Endodermal cell (in vitro differentiated cells): Measurements from ENCODE around the gene ZNF423. TPM values are rescaled to one million over a fixed set of nuclear protein-coding genes. Genes with fewer than 3 reads are reported as not detected.

Experiments used
- DNase-seq: peaks from one replicate; pipeline ENCODE4 v3.0.0-alpha.2; 2017
- H3K27ac ChIP-seq: 2 replicates; pipeline ENCODE4 v1.5.1; 2013; ENCODE audit warnings: mild to moderate bottlenecking, low read depth, low read length, moderate library complexity
- H3K27me3 ChIP-seq: 2 replicates; pipeline ENCODE4 v1.6.1; 2013; ENCODE audit warnings: mild to moderate bottlenecking, low read length, moderate library complexity; ENCODE audit not compliant: insufficient read depth, control insufficient read depth, poor library complexity, severe bottlenecking
- H3K36me3 ChIP-seq: 2 replicates; pipeline ENCODE4 v1.7.0; 2013; ENCODE audit warnings: mild to moderate bottlenecking, low read length, moderate library complexity; ENCODE audit not compliant: control insufficient read depth, insufficient read depth
- H3K4me1 ChIP-seq: one replicate; pipeline ENCODE4 v1.7.0; 2013; ENCODE audit warnings: low read length; ENCODE audit not compliant: control insufficient read depth, insufficient read depth
- H3K4me3 ChIP-seq: 2 replicates; pipeline ENCODE4 v1.5.1; 2013; ENCODE audit warnings: mild to moderate bottlenecking, low read length, moderate library complexity
- H3K9ac ChIP-seq: 2 replicates; pipeline ENCODE4 v1.6.1; 2013; ENCODE audit warnings: mild to moderate bottlenecking, low read length, moderate library complexity; ENCODE audit not compliant: poor library complexity, severe bottlenecking; ENCODE audit errors: extremely low read depth
- H3K9me3 ChIP-seq: 2 replicates; pipeline ENCODE4 v1.6.1; 2013; ENCODE audit warnings: mild to moderate bottlenecking, low read length, moderate library complexity; ENCODE audit not compliant: control insufficient read depth
- H3K27ac Mint-ChIP-seq: 2 replicates; pipeline ENCODE4 v1.8.0; 2020; ENCODE audit warnings: mixed read lengths
- H3K27me3 Mint-ChIP-seq: 2 replicates; pipeline ENCODE4 v1.8.0; 2021; ENCODE audit warnings: mild to moderate bottlenecking, mixed read lengths; ENCODE audit not compliant: insufficient read depth
- H3K36me3 Mint-ChIP-seq: 2 replicates; pipeline ENCODE4 v1.8.0; 2020; ENCODE audit warnings: low read depth, mixed read lengths
- H3K4me1 Mint-ChIP-seq: 2 replicates; pipeline ENCODE4 v1.8.0; 2020; ENCODE audit warnings: mixed read lengths
- H3K4me3 Mint-ChIP-seq: 2 replicates; pipeline ENCODE4 v1.8.0; 2020; ENCODE audit warnings: mild to moderate bottlenecking, moderate library complexity, mixed read lengths
- H3K9me3 Mint-ChIP-seq: 2 replicates; pipeline ENCODE4 v1.8.0; 2020; ENCODE audit warnings: mild to moderate bottlenecking, mixed read lengths
- CTCF ChIP-seq: fragments of 200-600 bp; sonication (generic); conservative IDR thresholded peaks from 2 replicates; pipeline ENCODE4 v1.5.0; 2021; ENCODE audit warnings: antibody characterized with exemption, mild to moderate bottlenecking
- WGBS, 2 experiments: methylation state at CpG; one replicate each; pipeline versions ENCODE4 v1.1.5 to v1.1.7; 2013; ENCODE audit warnings: missing lambda C conversion rate in 2 of 2, mixed read lengths in 1 of 2; ENCODE audit not compliant: insufficient coverage in 1 of 2, insufficient read length in 1 of 2; 5-methylcytosine and 5-hydroxymethylcytosine counted together
- total RNA-seq, 2 donors: library from RNA; stranded (reverse); fragmentation: NEBNext Ultra II Directional in 1 of 2; extraction: Animal tissue kit (Norgen Biotek cat#: 25700) in 1 of 2; gene quantifications; 2 replicates in 1 of 2; 3 replicates in 1 of 2; pipeline ENCODE4 v1.2.1, GENCODE V29; 2021

ZNF423 gene
- total RNA-seq, 2 donors from 2014 or later = 30.3 to 41.9 TPM

GRCh38 chr16:49492896-49493626 lies 362.9 kb downstream of the ZNF423 start:
- Mint-ChIP-seq H3K4me1 (peaks cover 3% of the 10 kb centered on the region), H3K9me3 (no peaks in the 10 kb centered on the region), H3K36me3 (peaks cover 7% of the 10 kb centered on the region), H3K27ac (no peak overlapping the region), H3K27me3 (no peaks in the 10 kb centered on the region), H3K4me3 (no peak overlapping the region)
- WGBS, 2 experiments = 93% methylated on average over 9 to 16 of the region's 16 CpGs
- no peak for TF ChIP-seq CTCF
- H3K27me3 ChIP-seq = no peaks in the 10 kb centered on the region
- no peak overlapping the region for H3K4me3 ChIP-seq
- peaks cover 4% of the 10 kb centered on the region for H3K4me1 ChIP-seq
- H3K27ac ChIP-seq = no peak overlapping the region
- H3K36me3 ChIP-seq = no peaks in the 10 kb centered on the region
- DNase-seq = no peak
- no peaks in the 10 kb centered on the region for H3K9me3 ChIP-seq
- H3K9ac ChIP-seq = no peak overlapping the region

DNA sequence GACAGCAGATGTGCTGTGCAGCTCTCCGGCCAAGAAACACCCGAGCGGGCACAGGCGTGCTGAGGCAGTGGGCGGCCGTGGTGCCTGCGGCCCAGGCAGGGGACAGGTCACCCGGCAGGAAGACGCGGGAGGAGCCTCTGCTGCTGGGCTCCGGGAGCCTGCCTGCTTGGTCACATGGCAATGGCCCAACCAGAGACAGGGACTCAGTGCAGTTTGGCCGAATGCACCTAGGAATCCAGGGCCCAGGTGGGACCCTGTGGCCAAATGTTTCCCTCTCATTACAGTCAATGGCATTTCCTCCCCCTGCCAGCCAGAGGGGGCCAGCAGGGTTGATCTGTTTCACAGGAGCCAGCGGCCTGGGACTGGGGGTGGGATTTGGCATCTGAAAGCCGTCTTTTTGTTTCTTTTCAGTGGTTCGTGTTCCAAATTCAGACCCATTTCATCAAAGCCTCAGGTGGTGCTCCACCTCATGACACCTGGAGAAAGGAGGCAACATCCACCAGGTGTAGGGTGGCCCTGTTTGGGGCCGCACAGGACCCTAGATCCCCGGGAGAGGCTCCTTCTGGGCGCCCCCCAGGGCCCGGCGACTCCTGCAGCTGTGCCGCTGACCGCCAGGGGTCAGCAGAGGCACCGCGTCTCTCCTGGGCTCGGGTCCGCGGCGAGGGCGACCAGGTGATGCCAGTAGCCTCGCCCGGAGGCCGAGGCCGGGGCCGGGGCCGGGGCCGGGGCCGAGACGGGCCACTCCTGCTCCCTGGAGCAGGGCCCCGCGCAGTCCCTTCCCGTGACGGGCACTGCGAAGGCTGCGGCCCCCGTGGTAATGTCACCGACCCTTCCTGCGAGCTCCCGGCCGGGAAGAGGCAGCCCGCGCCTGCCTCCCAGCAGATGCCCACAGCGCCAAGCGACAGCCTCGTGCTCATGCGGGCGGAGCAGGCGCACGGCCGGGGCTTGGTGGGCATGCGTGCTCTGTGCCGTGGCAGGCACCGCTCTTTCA lies 363.8 kb downstream of the ZNF423 start:
- no peak overlapping the region for H3K9ac ChIP-seq
- H3K36me3 ChIP-seq = no peaks in the 10 kb centered on the region
- 52 to 60% methylated on average over 40 to 62 of the region's 62 CpGs for WGBS, 2 experiments
- DNase-seq = peak; percentile 92
- TF ChIP-seq CTCF = peak; percentile 99
- no peak overlapping the region for H3K27ac ChIP-seq
- H3K4me3 ChIP-seq = no peak overlapping the region
- peaks cover 4% of the 10 kb centered on the region for H3K4me1 ChIP-seq
- Mint-ChIP-seq H3K27ac (peak overlapping the region; percentile 78), H3K36me3 (peaks cover 6% of the 10 kb centered on the region), H3K27me3 (no peaks in the 10 kb centered on the region), H3K4me3 (no peak overlapping the region), H3K4me1 (peaks cover 3% of the 10 kb centered on the region), H3K9me3 (no peaks in the 10 kb centered on the region)
- no peaks in the 10 kb centered on the region for H3K27me3 ChIP-seq
- H3K9me3 ChIP-seq = no peaks in the 10 kb centered on the region

DNA sequence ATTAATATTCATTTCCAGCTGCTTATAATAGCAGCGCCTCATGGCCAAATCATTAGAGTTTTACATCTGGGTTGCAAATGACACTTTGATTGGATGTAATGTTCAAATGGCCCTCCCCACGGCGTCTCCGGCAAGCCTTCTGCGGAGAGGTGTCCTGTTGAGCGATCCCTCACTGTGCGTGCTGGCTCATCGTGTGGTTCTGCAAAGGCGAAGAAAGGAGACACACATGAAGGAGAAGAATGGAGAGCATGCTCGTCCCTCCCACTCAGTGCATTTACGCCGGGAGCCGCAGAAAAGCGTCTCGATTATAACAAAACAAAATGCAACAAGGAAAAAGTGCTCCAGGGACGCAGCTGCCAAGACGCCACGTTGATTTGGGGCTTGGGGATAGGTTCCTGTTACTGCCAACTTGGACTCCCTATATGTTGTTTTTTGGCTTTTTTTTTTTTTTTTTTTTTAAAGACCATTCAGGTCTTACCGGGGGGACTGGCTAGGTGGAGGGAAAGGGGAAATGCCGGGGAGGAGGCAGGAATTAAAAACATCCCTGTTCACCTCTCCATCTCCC lies 364.7 kb downstream of the ZNF423 start:
- Mint-ChIP-seq H3K4me3 (no peak overlapping the region), H3K27ac (no peak overlapping the region), H3K27me3 (no peaks in the 10 kb centered on the region), H3K4me1 (peaks cover 3% of the 10 kb centered on the region), H3K9me3 (no peaks in the 10 kb centered on the region), H3K36me3 (peaks cover 1% of the 10 kb centered on the region)
- H3K4me3 ChIP-seq = no peak overlapping the region
- 88 to 91% methylated on average over 14 to 18 of the region's 20 CpGs for WGBS, 2 experiments
- H3K27me3 ChIP-seq = no peaks in the 10 kb centered on the region
- H3K27ac ChIP-seq = no peak overlapping the region
- H3K4me1 ChIP-seq = peaks cover 4% of the 10 kb centered on the region
- no peaks in the 10 kb centered on the region for H3K9me3 ChIP-seq
- no peak overlapping the region for H3K9ac ChIP-seq
- DNase-seq = no peak
- TF ChIP-seq CTCF = no peak
- H3K36me3 ChIP-seq = no peaks in the 10 kb centered on the region
